ENCODE measurements around the gene TGFBR2.

The TGFBR2 gene

DNA sequence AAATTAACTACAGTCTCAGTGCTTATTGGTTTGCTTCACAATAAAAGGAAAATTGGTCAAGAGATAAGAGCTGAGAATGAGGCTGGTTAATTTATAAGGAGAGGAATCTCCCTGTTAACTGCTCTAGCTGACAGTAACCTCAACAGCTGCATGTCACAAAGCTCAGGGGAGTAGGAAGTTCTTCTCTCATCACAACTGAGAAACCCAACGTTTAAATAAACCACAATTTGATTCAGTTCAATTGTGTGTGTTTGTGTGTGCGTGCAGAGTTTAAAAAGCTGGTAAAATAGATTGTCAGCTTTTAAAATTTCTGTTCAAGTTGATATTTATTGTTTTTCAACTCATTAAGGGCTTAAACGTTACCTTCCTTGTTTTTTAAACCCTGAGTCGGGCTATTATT, 3.5 kb upstream of the TGFBR2 start:
- no peak for DNase-seq (ENCODE audit: low spot score)

DNA sequence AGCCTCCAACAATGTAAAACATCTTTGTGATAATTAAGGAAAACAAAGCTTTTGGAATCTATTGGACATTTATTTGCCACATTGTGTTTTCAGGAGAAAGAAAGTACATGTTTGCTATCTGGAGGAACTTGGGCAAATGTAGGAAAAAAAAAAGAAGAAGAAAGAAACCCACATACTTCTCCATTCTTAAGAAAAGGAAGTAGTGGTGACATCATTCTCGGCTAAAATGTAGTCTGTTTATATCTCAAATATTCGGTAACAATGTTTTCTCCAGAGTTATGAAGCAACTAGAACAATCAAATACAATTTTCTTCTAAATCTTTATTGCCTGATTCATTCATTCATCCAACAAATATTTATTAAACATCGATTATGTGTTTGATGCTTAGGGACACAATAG, 2.3 kb upstream of the TGFBR2 start:
- no peak for DNase-seq (ENCODE audit: low spot score)

DNA sequence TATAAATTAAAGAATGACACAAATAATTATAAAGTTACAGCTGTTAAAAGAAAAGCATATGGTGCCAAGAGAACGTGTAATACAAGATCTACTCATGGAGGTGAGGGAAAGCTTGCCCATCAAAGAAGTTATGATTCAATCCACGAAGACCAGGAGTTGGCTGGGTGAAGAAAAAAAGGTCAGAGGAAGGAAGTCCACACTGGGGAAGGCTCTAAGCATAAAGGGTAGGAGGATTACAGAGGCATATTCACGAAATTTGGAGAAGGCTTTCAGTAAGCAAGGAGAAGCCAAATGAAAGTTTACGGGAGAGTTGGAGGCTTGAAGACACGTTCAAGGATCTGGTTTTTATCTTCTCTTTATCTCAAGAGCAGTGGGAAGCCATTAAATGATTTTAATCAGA, 1.8 kb upstream of the TGFBR2 start:
- DNase-seq (ENCODE audit: low spot score): no peak

DNA sequence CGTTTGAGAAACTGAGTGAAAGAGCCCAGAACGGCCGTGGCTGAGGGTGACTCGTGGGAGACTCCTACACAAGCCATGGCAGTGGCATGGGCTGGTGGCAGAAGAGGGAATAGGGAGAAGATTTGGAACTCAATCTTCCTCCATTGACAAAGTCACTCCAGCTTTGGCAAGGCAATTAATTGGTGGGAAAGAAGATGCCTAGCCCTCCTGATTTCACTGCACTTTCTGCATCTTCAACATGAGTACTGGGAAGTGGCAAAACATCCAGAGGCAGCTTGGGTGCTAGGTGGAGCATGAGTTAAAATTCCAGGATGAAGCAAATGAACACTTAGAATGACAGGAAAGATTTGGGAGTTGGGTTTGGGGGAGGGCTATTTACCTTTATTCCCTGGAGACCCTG, 1.4 kb upstream of the TGFBR2 start:
- no peak for DNase-seq (ENCODE audit: low spot score)

DNA sequence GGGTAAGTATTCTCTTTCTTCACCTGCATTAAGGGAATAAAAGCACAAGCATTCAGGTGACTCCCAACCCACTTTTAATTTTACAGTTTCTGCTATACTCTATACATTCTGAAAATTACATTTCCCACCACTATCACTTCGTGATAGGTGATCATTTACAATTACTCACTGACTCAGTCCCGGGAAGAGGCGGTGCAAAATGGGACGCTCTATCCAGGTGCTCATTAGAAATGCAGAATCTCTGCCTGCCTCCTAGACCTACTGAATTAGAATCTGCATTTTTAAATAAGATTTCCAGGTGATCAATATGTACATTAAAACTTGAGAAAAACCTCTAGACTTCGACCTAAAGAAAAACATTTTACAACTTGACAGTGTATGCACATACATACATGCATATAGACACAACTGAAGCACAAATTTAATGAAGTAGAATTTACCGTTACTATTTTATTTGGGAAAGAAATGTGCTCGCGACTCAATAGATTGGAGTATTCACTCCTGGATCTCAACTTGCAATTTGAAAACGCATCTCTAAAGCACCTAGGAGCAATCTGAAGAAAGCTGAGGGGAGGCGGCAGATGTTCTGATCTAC, 598 bp upstream of the TGFBR2 start:
- DNase-seq (ENCODE audit: low spot score): no peak

DNA sequence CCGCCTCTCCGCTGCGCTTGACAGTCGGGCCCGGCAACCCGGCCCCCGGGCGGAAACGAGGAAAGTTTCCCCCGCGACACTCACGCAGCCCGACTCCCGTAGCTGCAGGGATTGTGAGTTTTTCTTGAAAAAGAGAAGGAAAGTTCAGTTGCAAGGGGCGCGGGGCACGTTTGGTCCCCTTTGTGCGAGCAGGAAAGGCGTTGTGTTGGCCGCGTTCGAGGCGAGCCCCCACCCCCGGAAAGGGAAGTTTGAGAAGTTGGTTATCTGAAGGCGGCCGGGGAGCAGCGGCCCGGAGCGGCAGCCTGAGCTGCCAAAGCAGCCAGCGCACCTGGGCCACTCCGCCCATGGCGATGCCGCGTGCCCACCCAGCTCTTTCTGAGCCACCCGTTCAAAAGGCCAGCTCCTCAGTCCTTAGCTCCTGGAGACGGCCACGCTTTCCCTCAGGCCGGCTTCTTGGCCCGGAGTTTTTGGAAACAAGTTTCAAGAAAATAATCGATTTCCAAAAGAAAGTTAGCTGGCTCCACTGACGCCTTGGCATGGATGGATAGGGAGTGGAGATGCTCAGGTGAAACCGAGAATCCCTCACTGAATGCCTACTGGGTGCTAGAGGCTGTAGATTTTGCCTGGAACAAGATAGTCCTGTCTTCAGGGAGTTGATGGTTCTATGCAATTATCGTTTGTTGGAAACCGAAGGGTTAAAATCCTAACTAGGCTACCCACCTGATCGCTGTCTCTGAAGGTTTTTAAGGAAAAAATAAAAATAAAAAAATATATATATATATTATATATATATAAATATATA, 832 bp downstream of the TGFBR2 start:
- DNase-seq (ENCODE audit: low spot score): peak; percentile 62

DNA sequence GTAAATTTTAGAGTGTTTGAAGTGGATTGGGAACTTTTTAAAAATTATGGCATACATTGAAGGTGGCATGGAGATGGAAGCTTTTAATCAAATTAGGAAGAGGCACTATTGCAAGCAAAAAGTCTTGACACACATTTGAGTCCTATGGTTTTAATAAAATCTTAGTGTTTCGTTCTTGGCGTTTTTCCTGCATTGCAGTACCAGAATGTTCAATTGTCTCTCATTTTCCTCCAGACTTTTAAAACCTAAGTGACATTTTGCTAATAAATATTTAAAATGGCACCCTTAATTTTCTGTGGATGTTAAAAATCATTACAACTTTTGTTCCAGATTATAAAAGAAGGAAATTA, 2.2 kb downstream of the TGFBR2 start:
- DNase-seq (ENCODE audit: low spot score): no peak

DNA sequence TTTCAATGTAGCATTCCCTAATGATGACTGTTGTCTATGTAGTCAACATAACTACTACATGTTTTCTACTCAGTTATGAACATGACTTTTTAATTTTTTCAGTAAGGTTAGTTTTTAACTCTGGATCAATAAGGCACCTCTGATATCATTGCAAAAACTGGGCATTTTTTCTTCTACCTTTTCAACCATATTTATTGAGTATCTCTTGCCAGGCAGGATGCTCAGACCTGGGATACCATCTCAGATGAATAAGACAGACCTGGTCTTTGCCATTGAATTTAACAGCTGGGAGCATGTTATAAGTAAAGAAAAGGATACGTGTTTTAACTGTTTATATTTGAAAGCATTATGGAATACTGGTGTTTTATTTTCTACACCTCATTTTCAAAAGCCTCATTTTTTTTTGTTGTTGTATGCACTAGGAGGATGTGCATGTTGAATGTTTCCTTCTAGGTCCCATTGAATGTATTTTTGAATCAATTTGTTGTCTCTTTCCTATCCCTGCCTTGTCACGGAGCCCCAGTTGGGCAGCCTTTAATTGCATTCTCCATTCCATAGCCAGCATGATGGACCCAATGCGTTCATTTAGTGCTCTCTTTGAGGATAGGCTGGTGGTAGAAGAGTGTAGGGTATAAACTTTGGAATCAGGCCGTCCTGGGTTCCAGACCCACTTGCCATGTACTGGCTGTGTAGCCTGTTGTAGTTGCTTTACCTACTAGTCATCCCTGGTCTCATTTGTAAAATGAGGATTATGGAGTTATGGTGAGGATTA, 3.7 kb downstream of the TGFBR2 start:
- DNase-seq (ENCODE audit: low spot score): no peak

DNA sequence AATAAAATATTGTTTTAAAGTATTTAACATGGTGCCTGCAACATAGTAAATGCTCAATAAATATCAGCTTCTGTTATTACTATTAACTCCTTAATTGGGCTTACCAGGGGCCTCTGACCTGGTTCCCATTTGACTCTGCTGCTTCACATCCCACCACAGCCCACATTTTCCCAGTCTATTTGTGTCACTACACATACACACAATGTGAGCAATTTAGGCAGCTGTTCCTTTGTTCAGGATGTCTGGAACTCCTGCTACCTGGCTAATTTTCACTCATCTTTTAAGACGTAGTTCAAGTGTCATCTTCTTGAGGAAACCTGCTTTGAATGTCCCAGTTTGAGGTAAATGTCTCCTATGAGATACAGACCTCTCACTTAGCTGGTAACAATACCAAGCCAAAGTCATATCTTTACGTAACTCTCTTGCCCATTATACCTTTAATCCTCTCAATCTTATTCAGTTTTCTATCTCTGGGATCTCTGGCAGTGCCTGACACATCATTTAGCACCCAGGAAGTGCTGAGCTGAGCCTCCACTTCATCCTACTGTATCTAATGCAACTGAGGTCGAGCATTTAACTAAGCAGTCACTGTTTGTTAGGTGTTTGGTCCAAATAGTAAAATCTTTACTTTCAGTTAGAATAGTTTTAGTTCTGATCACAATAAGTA, 4.4 kb downstream of the TGFBR2 start:
- DNase-seq (ENCODE audit: low spot score): no peak

DNA sequence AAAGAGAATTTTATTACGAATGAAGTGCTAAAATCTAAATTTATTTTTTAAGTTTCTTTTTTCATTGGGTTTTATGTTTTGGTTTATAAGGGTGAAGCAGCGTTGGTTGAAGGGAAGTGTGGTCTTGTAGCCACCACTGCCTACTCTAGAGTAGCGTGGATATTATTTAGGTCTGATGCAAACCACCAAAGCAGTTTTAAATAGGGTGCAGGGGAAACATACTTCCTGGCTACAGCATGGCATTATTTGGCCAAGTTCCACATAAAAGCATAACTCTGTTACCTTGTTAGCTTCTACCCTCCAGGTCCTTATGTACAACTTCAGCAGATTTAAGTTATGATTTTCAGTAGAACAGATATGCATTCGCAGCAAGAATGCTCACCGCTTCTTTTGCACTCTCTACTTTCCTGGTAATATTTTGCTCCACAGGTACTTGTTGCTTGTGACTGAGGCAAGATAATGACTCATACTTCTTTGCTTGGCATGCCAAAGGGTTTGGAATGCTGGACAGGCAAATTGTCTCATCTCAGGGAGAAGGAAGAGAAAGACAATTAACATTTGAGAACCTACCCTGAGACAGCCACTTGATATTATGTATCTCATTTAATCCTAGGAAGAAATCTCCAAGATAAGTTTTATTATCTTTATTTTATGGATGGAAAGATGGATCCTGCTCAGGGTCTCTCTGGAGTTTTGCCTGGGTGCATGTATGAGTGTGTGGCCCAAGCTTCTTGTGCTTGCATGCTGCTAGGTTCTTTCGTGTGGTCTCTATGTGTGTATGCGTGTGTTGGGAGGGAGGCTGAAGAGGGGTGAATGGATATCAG, 5.4 kb downstream of the TGFBR2 start:
- DNase-seq (ENCODE audit: low spot score): no peak

DNA sequence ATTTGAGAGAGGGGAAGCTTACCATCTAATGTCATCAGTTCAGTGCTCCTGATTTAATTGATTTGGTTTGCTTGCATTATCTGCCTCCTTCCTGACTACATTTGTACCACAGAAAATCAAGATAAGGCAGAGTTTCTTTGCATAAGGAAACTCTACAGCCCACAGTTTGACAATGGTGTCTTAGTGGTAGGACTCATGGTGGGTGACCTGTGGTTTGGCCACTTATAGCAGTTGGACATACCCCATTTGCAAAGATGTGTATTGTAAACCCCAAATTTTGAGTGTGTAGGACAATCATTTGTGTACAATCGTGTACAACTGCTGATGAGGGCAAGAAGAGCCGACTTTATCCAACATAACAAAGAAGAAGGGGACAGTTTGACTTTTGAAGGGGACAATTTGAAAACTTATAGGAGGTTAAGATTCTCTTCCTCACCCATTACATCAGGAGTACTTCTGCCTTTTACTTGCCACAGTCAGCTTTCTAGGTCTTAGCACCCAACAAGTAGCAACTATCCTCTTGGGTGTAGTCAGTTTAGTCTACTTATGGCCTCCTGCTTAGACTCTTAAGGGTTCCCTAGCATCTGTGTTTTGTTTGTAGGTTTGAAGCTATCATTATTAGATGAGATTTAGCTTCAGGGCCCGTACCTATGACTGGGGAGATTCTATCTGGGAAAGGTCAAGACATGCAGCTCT, 6.2 kb downstream of the TGFBR2 start:
- no peak for DNase-seq (ENCODE audit: low spot score)

DNA sequence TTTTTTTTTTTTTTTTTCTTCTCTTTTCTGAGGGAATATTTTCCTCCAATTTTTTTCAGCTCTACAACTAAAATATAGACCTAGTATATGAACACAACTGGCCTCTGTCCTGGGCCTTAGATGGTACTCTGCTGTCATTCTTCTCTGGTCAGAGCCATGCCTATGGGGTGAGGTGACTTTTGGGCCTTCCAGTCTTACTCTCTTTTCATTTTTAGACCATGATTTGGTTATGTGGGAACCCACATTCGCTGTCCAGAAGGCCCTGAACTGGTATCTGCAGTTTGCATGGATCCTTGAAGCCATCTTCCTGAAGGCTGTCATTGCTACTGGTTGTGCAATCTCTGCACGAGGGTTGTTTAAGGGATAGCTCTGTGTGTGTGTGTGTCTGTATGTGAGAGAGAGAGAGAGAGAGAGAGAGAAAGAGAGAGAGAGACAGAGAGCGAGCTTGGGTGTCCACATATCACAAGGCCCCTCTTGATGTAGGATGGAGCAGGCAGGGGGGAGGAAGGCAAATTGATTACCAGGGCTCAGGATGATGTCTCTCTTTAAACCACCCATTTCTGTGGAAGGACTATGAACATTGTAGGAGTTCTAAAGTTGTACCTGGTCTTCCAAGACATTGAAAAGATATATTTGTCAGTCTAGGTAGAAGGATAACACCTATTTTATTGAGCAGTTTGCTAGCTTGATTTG, 6.9 kb downstream of the TGFBR2 start:
- no peak for DNase-seq (ENCODE audit: low spot score)

DNA sequence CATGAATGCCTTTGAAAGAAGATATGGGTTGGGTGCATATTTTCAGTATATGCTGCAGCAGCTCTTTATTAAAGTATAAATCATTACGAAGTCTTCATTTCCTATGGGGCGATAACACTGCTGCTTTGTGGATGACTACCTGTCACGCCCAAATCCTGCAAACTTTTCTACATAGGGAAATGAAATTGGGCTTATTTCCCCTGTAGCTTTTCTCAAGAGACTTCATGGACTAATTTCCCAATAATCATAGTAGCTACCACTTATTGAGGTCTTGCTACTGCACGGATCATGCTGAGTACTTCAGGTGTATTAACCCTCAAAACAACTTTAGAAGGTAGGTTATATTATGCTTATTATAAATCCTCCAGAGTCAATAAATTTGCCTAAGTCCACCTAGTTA, 8.0 kb downstream of the TGFBR2 start:
- DNase-seq (ENCODE audit: low spot score): no peak

DNA sequence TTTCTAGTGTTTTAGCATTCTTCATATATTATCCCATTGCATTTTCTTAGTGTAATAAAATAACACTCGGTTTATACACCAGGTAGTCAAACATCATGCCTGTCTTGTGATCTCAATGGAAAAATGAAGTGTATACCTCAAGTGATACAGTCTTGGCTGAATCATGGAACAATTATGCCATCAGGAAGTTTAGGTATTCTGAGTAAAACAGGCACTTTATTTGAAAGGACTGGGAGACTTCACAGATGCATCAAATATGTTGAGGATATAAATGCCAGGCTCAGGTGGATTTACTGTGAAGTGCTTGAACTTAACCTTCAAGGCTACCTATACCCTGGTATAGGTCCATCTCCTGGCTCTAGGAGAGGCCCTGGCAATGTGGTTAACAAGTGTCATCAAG, 8.5 kb downstream of the TGFBR2 start:
- no peak for DNase-seq (ENCODE audit: low spot score)

DNA sequence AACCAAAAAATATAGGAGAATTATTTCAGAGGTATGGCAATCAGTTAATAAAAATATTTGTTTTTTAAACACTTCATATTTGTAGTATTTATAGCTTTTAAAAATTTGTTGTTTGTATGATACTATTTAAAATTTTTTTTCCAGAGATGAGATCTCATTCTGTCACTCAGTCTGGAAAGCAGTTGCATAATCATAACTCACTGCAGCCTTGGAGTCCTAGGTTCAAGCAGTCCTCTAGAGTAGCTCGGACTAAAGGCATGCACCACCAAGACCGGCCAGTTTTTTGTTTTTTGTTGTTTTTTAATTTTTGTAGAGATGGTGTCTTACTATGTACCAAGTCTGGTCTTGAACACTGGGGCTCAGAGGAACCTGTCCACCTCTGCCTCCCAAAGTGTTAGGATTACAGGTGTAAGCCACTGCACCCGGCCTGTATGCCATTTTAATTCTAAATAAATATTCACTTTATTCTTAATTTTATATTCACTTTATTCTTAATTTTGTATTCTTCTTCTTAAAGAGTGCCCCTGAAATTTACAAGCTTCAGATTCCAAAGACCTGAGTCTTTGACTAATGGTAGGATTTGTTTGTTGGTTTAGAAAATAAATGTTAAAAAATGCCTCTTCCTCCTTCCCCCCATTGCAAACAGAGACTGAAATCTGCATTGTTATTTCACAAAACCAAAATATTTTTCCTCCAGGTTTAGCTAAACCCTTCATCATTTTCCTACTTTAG, 9.4 kb downstream of the TGFBR2 start:
- no peak for DNase-seq (ENCODE audit: low spot score)

DNA sequence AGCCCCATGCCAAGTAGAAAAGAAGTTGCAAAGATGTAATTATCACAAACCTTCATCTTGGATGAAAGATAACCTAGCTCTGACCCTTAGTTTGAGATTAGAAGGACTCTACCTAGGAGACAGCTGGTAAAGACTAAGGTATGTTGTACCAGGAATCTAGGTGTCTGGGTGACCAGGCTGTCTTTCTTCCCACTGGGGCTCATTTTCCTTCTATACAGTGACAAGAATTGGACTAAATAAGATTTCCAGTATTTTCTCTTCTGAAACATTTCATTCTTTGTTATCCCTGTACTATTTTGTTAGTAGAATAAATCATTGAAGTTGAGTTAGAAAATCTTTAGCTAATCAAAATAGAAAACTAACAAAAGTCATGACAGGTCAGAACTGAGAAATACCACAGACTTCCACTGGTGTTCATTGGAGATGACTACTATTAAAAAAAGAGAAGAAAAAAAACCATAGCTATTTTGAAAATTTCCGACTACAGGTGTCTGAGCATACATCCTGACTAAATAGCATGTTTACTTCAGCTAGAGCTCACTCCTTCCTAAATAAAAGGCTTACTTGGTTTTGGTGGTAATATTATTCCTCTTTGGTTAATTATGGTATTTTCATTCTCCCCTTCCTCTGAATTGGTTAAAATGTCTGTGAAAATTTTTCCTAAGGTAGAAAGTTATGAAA, 10.1 kb downstream of the TGFBR2 start:
- DNase-seq (ENCODE audit: low spot score): peak; percentile 46

DNA sequence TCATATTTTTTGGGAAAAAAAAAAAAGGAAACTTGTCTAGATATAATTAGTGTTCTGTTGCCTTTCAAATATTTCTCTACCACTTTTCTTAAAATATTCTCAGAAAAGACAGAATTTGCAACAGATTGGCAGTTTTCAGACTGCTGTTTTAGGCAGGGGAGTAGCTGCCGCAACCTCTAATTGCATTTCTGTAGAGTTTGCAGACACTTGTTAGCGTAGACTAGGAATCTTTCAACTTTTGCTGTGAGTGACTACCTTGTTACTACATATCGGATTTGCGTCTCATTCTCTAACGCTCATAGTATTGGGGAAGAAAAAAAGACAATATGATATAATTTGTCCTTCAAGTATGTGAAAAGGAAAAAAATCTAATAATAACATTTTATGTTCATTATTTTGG, 10.7 kb downstream of the TGFBR2 start:
- DNase-seq (ENCODE audit: low spot score): no peak

DNA sequence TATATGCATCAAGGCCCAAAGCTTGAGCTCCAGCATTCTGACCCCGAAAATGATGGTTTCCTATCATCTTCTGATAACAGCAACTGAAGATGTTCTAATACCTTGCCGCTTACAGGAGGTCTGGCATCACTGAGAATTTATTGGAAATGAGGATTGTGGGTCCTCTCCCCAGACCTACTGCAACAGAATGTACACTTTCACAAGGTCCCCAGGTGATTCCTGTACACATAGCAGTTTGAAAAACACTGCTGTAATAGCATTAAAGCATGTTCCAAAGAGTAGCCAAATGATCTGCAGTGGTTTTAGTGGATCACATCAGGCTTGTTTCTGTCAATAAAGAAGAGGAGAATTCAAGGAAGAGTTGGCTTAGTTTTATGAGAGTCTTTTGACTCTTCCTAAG, 11.3 kb downstream of the TGFBR2 start:
- DNase-seq (ENCODE audit: low spot score): no peak

DNA sequence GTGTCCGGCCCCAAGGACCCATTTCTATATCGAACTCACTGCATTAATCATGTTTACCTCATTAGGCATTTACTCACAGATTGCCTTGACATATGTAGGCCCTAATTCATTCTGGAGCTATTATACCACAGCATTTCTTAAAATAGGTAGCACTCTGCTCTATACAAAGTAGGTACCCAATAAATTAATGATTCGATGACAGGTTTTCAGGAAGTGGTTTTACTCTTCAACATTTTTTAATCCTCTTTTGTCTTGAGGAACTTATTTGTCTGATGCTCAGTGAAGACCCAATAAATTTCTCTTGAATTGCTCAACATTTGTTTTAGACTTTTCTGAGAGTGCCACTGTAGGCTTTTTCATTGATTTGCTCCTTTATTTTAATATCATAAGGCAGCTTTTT, 12.1 kb downstream of the TGFBR2 start:
- no peak for DNase-seq (ENCODE audit: low spot score)
